NCI-H1092 treated with DMSO at 0.1 percent for 48 hours (cell line): ENCODE measurements around the gene EGR4.
A peak's percentile ranks its signal among the peaks of the same experiment; 100 is the strongest.

Source experiments
- DNase-seq: peaks from one replicate; lab custom pipeline; 2025; lab: John Stamatoyannopoulos, UW

The EGR4 gene

GRCh38 chr2:73290049-73290839 lies 3.1 kb downstream of the EGR4 start:
- DNase-seq, result peak; percentile 47

- DNase-seq, result no peak
Observed at GRCh38 chr2:73289304-73289703, 4.0 kb downstream of the EGR4 start.

GRCh38 chr2:73286134-73286655 lies 7.2 kb downstream of the EGR4 start:
- no peak for DNase-seq

- DNase-seq, result no peak
Observed at GRCh38 chr2:73285159-73285739, 8.1 kb downstream of the EGR4 start.

- peak; percentile 37 for DNase-seq
Observed at GRCh38 chr2:73284296-73285158, 8.8 kb downstream of the EGR4 start, which contains the start of gene FBXO41. TSS of gene FBXO41 (minus strand) at chr2:73284478. CDS start at chr2:73269630, 14,848 bp downstream.

- no peak for DNase-seq
Observed at GRCh38 chr2:73283545-73284295, 9.6 kb downstream of the EGR4 start.

GRCh38 chr2:73282924-73283544 lies 10.3 kb downstream of the EGR4 start:
- no peak for DNase-seq

GRCh38 chr2:73281244-73281643 lies 12.1 kb downstream of the EGR4 start:
- no peak for DNase-seq

- no peak for DNase-seq
Observed at GRCh38 chr2:73279852-73280251, 13.5 kb downstream of the EGR4 start.

- no peak for DNase-seq
Observed at GRCh38 chr2:73272270-73272669, 21.1 kb downstream of the EGR4 start.

GRCh38 chr2:73269686-73270465 lies 23.5 kb downstream of the EGR4 start:
- no peak for DNase-seq

- DNase-seq, result peak; percentile 78
Observed at GRCh38 chr2:73268830-73269685, 24.3 kb downstream of the EGR4 start.

GRCh38 chr2:73268366-73268829 lies 24.9 kb downstream of the EGR4 start:
- no peak for DNase-seq

GRCh38 chr2:73267008-73267407 lies 26.3 kb downstream of the EGR4 start:
- no peak for DNase-seq

GRCh38 chr2:73266061-73266901 lies 27.1 kb downstream of the EGR4 start:
- peak; percentile 22 for DNase-seq

GRCh38 chr2:73265298-73266060 lies 27.9 kb downstream of the EGR4 start:
- DNase-seq, result no peak

GRCh38 chr2:73264783-73265182 lies 28.6 kb downstream of the EGR4 start:
- no peak for DNase-seq

- DNase-seq, result no peak
Observed at GRCh38 chr2:73264332-73264606, 29.1 kb downstream of the EGR4 start.
